GM19438 (cell line): ENCODE results near the gene ELMOD2.
"Not testable (repeated sequence)": the region's sequence is repeated elsewhere in the genome, so short reads cannot be mapped to it uniquely, and the experiment has no call there.

Source experiments
- ATAC-seq: cut with Tn5 transposase; IDR thresholded peaks from one replicate; pipeline ENCODE4 v1.9.1; 2021; ENCODE audit warnings: low read depth; ENCODE audit not compliant: unreplicated experiment

ELMOD2 gene, protein sequence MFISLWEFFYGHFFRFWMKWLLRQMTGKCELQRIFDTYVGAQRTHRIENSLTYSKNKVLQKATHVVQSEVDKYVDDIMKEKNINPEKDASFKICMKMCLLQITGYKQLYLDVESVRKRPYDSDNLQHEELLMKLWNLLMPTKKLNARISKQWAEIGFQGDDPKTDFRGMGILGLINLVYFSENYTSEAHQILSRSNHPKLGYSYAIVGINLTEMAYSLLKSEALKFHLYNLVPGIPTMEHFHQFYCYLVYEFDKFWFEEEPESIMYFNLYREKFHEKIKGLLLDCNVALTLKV

DNA sequence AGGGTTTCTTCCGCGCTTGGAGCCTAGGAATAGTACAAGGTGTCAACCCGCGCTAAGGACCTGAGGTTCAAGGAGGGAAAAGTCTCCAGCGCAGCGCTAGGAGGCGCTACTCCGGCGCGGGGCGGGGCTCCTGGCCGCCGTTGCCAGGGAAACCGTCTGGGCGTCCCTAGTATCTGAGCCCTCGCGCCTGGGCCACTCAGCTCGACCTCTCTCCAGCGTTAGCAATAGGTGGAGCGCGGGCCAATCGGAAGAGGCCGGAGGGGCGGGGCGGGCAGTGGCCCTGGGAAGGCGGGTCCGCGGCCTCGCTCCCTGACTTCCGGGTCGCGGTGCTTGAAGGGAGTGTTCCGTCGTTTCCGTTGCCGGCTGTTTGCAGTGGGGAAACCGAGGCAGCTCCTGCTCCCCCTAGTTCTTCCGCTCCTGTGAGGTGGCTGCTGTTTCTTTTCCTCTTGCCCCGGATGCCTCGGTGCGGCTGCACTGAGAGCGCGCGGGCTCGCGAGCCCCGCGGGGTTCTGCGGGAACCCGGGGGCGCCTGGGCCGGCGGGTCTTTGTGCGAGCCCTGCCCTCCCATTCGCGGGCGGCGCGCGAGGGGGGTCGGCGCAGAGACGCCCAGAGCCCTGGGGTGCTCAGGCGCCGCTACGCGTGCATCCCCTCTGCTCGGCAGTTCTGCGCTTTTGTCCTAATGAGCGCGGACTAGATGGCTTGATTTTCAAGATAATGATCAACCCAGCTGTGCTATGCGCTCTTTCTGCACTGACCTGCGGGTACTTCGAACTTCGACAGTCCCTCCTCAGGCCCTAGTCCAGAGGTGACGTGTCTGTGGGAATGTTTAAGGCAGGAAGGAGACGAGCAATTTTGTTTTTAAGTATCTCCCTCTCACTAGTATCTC lies at the start of gene ELMOD2:
TSS of gene ELMOD2 (plus strand) at position 312 of the 886 bp plus-strand sequence. CDS start 1,261 bp downstream, outside the sequence.
- peak; percentile 99 for ATAC-seq

DNA sequence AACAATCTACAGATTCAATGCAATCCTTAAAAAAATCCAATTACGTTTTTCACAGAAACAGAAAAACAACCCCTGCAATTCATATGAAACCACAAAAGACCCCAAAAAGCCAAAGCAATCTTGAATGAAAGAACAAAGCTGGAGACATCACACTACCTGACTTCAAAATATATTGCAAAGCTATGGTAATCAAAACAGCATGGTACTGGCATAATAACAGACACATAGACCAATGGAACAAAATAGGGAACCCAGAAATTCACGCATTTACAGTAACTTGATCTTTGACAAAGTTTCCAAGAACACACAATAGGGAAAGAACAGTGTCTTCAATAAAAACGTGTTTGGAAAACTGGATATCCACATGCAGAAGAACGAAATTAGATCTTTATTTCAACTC lies 40.5 kb upstream of the ELMOD2 start:
- no peak for ATAC-seq

DNA sequence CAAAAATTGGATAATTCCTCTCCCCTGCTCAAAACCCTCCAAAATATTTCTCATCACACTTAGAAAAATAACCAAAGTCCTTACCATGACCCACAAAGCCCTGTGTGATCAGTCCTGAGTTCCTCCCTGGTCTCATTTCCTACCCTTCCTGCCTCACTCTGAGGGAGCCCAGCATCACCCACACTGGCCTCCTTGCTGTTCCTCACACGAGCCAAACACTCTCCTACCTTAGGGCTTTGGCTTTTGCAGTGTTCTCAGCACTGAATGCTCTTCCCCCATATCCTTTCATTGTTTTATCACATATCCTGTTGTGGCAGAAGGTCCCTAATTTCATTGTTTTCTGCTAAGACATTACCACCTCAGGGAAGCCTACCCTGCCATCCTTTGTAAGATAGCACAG lies 38.0 kb upstream of the ELMOD2 start:
- ATAC-seq: no peak

DNA sequence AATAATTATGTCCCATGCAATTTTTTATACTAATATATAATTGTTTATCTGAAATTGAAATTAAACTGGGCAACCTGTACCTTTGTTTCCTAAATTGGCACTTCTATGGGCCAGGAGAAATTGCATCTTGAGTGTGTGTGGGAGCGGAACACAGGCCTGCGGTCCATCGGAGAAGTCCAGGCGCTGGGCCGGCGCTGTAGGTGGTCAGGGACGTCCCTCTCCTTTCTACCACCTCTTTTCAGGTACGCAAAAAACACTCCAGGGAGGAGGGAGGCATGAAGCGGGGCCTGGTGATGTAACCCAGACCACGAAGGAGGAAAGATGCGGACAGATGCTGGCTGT lies 26.6 kb upstream of the ELMOD2 start:
- no peak for ATAC-seq

DNA sequence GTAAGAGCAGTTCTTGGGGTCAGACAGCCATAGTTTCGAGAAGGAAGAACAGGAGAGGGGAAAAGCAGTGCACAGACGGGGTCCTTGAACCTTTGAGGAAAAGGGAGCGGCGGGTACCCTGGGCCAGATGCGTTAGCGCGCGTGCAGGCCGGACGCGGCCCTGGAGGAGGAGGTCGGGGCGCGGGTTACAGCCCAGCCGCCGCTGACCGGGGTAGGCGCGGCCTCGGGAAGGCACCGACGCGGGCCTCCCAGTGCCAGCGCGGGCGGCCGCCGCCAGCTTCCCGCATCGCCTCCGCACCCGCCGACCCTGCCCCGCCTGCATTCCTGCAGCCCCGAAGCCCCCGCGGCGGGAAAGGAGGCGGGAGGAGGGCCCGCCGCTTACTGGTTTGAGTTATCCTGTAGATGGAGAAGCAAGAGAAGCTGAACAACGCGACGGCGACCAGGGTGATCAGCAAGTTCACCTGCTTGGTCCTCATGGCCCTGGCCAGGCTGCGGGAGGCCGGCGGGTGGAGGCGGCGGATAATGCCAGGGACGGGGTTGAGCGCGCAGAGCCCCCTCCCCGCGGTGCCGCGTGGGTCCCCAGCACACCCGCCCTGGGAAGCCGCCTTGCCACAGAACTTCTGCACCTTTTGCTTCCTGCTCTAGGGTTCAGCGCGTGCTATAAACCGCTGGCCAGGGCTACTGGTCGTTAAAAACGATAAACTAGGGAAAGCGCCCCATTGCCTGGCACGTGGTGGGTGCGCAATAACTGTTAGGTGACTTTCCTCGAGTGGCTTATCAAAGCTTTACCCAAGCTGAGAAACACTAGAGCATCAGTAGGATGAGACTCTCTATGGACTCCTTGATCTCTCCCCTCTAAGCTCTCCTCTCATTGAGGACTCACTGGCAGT lies 26.0 kb upstream of the ELMOD2 start, which contains the start of gene MGAT4D:
TSS of gene MGAT4D (minus strand) at position 547 of the 890 bp plus-strand sequence. CDS start at position 476, 71 bp downstream.
- ATAC-seq: no peak

DNA sequence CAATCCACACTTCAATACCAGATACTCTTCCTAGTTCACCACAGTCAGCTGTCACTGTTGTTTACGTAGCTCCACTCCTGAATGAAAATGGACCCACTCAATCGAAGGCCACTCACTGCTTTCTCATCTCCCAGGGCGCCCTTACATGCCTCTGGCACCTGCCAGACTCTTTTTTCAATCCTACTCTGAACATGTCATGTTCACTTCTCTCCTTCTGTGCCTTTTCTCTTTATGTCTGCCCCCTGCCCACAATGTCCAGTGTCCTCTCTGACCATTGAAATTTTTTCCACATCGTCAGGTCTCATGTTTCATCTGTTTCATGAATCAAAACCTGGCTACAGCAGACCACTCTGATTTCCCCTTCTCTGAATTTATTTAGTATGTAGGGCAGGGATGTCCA lies 24.6 kb upstream of the ELMOD2 start:
- ATAC-seq: no peak

DNA sequence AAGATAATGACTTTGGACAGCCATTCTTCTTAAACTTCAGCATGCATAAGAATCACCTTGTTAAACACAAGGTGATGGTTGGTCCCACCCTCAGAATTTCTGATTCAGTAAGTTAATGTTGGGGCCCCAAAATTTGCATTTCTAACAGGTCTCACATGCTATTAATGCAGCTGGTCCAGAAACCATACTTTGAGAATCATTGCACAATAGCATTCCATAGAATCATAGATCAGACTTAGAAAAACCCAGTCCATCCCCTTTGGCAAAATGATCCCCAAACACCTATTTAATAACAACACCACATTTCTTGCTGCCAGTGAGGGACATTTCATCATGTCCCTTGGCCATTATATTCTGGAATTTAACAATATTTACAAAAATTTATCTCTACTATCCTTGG lies 19.7 kb upstream of the ELMOD2 start:
- no peak for ATAC-seq

DNA sequence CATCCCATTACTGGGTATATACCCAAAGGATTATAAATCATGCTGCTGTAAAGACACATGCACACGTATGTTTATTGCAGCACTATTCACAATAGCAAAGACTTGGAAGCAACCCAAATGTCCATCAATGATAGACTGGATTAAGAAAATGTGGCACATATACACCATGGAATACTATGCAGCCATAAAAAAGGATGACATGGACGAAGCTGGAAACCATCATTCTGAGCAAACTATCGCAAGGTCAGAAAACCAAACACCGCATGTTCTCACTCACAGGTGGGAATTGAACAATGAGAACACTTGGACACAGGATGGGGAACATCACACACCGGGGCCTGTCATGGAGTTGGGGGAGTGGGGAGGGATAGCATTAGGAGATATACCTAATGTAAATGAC lies 10.2 kb upstream of the ELMOD2 start:
- ATAC-seq: not testable (repeated sequence)

DNA sequence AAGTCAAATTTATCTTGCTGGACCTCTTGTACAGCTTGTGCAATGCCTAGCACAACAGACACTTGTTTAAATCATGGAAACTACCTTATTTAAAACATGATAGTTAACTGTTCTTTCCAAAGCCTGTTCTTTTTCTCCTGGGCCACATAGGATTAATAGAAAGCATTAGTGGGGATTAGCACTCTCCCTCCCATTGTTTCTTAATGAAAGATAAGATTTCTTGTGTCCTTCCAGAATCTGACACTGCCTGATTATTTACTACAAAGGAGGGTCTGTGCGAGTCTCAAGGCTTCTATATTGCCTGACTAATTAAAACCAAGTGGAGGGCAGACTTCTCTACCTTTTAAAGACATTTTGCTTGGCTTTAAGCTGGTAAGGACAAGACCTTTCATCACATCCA lies 8.5 kb upstream of the ELMOD2 start:
- ATAC-seq: no peak

DNA sequence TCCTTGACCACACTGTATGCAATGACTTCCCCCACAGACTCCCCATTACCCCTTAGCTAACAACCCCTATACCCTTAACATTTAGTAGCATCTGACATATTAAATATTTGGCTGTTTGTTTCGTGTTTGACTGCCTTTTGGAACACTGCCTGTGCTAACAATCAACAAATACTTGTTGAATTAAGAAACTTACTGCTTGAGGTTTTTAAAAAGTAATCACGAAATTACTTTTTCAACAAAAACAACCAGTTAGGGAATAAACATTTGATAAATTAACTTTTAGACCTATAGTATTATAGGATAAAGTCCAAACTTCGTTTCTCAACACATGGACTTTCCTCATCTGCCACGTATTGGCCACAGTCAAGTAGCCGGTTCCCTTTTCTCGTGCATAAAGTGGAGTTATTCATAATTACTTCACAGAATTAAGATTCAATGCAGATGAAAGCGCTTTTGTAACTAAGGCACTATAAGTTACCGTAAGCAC lies 555 bp upstream of the ELMOD2 start:
- ATAC-seq: peak; percentile 9

DNA sequence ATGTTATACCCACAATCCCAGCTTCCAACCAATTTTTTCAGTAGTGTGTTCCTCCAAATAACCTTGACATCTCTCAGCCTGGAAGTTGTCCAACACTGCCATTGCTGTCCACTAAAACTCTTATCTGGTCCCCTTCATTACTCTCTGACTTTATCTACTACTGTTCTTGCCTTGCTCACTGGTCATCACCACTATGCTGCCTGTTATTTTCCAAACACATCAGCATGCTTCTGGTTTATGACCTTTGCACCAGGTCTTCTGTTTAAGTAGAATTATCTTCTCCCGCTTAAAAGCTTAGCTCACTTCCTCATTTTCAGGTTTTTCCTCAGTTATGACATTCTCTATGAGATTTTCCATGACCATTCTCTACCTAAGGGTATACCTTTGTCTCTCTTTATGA lies 5.5 kb downstream of the ELMOD2 start:
- no peak for ATAC-seq

DNA sequence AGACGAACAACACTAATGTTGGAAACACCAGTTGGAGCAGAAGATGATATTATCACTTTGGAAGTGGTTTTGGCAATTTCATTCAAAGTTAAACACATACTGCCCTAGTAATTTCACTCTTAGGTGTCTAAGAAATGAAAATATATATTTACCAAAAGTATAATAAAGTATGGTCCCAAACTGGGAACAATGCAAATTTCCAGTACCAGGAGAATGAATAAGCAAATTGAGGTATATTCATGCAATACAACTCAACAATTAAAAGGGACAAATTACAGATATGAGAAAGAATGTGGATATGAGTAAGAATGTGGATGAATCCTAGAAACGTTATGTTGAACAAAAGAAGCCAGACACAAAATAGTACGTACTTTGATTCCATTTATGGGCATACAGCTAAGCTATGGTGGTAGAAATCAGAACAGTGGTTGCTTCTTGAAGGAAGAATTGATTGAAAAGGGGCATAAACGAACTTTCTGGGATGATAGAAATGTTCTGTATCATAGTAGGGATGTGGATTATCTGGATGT lies 10.0 kb downstream of the ELMOD2 start:
- no peak for ATAC-seq

DNA sequence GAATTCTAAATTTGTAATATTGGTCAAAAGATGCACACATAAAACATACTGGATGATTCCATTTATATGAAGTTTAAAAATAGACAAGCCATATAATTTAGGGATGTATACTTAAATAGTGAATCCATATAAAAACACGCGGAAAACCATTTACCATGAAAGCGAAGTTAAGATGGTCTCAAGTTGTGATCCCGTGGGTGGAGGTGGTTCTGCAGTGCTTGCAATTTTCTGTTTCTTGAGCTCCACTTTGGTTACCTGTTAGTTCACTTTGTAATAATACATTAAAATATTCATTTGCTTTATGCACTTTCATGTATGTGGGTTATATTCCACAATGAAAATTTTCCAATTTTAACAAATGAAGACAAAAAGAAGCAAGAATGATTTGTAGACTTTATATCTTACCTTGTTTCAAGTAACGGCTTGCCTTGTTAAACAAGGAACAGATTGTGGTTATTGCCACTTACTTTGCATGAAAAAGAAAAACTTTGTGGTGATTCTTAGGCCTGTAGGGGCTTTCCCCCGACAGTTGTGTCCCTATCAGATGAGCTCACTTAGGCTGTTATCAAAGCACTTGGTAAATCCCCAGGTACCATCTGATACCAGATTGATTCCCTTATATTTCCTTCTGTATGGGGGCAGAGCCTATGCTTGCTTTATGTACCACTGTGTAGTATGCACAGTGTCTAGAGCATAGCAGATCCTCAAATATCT lies 32.6 kb downstream of the ELMOD2 start:
- peak; percentile 99 for ATAC-seq

DNA sequence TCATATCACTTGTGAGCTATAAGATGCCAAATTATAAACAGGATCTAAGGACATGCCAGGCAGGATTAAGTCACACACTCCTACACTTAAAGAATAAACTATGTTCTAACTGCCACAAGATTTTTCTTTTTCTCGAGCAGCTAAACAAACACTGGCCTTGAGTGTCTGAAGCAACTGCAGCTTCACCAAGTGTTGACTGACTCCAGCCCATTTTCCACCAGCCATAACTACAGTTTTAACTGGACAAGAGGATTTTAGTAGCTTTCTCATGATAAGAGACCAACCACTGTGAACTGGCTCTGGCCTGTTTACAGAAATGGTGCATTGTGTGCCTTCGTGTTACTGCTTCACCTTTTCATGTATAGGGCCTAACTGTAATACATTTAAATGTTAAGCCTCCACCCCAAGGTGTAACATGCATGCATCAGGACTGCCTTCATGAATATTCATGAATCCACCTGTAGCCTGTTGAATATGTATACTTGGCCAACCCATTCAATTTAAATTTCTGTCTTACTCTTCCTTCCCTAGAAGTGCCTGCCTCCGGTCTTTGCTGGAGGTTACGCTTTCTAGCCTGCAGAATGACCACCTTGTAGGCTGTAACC lies 34.0 kb downstream of the ELMOD2 start:
- ATAC-seq: no peak

DNA sequence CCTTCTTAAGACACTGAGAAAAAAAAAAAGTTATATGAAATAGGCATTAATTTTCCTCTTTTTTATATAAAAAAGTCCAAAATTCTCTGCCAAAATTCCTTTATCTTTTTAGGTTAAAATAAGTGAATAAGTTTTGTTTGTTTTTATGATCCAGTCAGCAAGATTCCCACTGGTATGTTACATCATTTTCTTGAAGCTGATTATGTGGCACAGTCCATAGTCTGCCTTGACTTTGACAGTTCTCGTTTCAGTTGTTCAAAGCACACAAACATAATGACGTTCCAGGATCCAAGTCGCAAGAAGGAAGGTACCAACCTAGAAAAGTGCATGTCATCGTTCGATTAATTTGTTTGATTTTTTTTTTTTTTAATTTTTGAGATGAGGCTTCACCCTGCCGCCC lies 35.7 kb downstream of the ELMOD2 start:
- no peak for ATAC-seq

DNA sequence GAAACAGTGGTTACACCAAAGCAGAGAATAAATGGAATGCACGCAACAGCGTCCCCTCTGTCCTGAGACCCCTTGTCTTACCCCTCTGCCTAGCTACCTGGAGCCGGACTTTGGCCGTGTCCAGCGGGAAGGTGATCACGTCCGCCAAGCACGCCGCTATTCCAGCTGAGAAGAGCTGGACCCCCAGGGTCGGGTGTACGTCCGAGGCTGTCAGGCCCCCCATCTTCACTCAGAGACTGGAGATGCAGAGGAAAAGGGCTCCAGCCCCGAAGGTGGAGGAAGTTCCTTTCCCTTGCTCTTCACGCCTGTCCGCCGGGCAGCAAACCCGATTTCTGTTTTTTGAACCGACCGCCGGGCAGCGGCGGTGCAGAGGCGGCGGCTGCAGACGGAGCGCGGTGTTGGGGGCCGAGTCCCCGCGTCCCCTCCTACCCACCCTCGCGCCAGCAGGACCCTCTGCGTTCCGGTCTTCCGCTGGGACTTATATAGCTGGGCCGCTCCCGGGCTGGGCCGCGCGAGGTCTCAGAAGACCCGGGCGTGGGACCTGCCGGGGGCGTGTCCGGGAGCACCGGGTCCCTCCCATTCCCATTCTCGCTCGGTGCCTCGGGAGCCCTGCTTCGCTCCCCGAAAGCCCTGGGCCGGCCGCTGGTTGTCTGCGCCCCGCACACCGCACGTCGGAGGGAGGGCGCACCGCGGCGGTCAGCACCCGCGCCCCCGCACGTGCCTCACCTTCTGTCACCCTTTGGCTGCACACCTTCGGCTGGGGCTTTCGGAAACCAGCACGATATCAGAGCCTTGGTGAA lies 44.7 kb downstream of the ELMOD2 start, which contains the start of gene UCP1:
TSS of gene UCP1 (minus strand) at position 455 of the 800 bp plus-strand sequence. CDS start at position 223, 232 bp downstream.
- ATAC-seq: no peak

DNA sequence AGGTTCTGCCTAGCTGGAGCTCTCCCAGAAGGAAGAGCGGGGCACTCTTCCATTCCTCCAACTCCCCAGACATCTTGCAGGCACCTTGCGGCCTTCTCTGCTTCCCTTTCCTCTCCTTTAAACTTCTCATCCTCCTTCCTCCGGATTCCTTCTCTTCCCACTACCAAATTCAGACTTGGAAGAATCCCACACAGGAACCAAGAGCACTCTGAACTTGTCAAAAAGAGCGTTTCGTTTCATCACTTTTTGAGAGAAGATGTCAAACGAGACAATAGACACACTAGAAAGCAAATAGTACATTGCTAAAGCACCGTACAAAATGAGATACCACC lies 45.3 kb downstream of the ELMOD2 start:
- ATAC-seq: no peak

DNA sequence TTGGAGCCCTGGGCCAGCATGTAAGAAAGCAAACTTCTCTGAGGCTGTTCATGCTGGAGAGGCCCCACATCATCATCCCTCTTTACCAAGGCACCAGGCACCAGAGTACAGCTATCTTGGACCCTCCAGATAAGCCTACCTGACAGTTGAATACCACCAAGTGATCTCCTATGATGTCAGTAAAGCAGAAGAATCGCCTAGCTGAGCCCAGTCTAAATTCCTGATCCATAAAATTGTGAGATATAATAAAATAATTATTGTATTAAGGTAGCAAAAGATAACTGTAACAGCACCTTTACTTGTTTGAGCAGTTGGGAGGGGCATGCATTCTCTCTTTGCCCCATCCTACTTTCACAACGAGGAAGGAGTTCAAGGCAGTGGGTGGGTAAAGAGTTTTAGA lies 47.7 kb downstream of the ELMOD2 start:
- ATAC-seq: no peak

DNA sequence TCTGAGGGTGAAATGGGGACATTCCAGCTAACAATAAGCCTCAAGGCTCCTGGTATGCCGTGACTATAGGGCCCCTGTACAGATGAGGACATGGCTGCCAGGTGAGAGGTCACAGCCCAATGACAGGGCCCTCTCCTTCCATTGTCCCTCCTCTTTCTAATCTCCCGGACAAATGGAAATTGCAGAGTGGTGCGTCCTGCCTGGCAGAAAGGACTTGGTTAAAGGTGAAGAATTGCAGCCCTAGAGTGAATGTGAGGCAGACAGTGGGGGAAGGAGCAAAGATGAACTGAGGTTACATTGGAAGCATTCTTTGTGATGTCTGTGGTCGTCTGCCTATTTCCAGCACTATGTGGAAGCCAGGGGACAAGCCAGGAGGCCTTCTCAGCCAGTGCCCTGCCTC lies 51.5 kb downstream of the ELMOD2 start:
- no peak for ATAC-seq
